GM12875 (cell line): Measurements from ENCODE around the gene CCDC171.
"Not testable (repeated sequence)": the region's sequence is repeated elsewhere in the genome, so short reads cannot be mapped to it uniquely, and the experiment has no call there.

Source experiments
- H3K4me3 ChIP-seq: one replicate; pipeline ENCODE4 v1.5.1; 2011; ENCODE audit warnings: low read depth, low read length, control low read depth
- CTCF ChIP-seq: IDR thresholded peaks from 2 replicates; pipeline ENCODE4 v1.5.1; 2011; ENCODE audit warnings: low read depth, mild to moderate bottlenecking, control low read depth, inconsistent platforms, low read length, moderate library complexity, borderline replicate concordance; ENCODE audit not compliant: insufficient read depth

Gene CCDC171

GRCh38 chr9:15570769-15571168 lies 17.9 kb downstream of the CCDC171 start:
- H3K4me3 ChIP-seq, result no peak overlapping the region
- TF ChIP-seq CTCF, result no peak

- TF ChIP-seq CTCF, result no peak
Observed at GRCh38 chr9:15572200-15572770, 19.4 kb downstream of the CCDC171 start.

GRCh38 chr9:15576350-15577050 lies 23.7 kb downstream of the CCDC171 start:
- no peak overlapping the region for H3K4me3 ChIP-seq
- no peak for TF ChIP-seq CTCF

More at GRCh38 chr9:15572200-15572770, 19.4 kb downstream of the CCDC171 start:
- H3K4me3 ChIP-seq, result no peak overlapping the region

- H3K4me3 ChIP-seq, result no peak overlapping the region
- no peak for TF ChIP-seq CTCF
Observed at GRCh38 chr9:15578714-15579113, 25.9 kb downstream of the CCDC171 start.

GRCh38 chr9:15584379-15584778 lies 31.5 kb downstream of the CCDC171 start:
- no peak overlapping the region for H3K4me3 ChIP-seq
- no peak for TF ChIP-seq CTCF

- no peak overlapping the region for H3K4me3 ChIP-seq
- no peak for TF ChIP-seq CTCF
Observed at GRCh38 chr9:15592317-15592716, 39.5 kb downstream of the CCDC171 start.

- not testable (repeated sequence) for H3K4me3 ChIP-seq
Observed at GRCh38 chr9:15592940-15593339, 40.1 kb downstream of the CCDC171 start.

- H3K4me3 ChIP-seq, result not testable (repeated sequence)
Observed at GRCh38 chr9:15600666-15601330, 48.0 kb downstream of the CCDC171 start.
